ENCODE results near the gene SPINDOC.

DNA sequence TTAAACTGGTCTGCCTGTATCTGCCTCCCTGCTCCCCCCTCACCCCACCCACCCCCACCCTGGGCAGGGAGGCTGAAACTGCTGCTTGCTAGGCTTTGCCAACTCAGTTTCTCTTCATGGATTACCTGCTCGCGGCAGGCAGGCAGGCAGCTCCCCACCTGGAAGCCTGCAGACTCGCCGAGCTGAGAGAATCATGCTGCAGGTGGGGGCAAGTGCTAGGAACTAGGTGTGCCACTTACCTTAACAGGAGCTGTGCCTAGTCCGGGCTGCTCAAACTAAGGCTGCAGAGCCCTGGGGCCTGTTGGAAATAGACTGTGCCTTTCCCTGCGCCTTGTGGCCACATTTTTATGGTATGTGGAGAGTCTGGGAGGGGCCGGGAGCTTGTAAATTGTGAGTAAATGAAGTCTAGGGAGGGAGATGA, 55.9 kb downstream of the SPINDOC start:
- TF ChIP-seq, protein P1, sequence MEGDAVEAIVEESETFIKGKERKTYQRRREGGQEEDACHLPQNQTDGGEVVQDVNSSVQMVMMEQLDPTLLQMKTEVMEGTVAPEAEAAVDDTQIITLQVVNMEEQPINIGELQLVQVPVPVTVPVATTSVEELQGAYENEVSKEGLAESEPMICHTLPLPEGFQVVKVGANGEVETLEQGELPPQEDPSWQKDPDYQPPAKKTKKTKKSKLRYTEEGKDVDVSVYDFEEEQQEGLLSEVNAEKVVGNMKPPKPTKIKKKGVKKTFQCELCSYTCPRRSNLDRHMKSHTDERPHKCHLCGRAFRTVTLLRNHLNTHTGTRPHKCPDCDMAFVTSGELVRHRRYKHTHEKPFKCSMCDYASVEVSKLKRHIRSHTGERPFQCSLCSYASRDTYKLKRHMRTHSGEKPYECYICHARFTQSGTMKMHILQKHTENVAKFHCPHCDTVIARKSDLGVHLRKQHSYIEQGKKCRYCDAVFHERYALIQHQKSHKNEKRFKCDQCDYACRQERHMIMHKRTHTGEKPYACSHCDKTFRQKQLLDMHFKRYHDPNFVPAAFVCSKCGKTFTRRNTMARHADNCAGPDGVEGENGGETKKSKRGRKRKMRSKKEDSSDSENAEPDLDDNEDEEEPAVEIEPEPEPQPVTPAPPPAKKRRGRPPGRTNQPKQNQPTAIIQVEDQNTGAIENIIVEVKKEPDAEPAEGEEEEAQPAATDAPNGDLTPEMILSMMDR (IDR thresholded peaks at IDR 0.05; ENCODE audit: low read length), result no peak
- TF ChIP-seq EZH2 (IDR thresholded peaks at IDR 0.05; ENCODE audit: borderline replicate concordance, low read length), result no peak
